GM18861 (cell line): ENCODE data around the gene COMTD1.

Source experiments
- ATAC-seq: cut with Tn5 transposase; IDR thresholded peaks from one replicate; pipeline ENCODE4 v1.9.1; 2021; ENCODE audit not compliant: unreplicated experiment

Gene COMTD1

GRCh38 chr10:75245354-75246250 is 9.8 kb upstream of the COMTD1 start:
- ATAC-seq, result no peak

- ATAC-seq, result no peak
Measured at GRCh38 chr10:75244487-75245353, 9.0 kb upstream of the COMTD1 start.

GRCh38 chr10:75243426-75243825 is 7.7 kb upstream of the COMTD1 start:
- no peak for ATAC-seq

GRCh38 chr10:75240329-75241076 is 4.7 kb upstream of the COMTD1 start:
- ATAC-seq, result no peak

- ATAC-seq, result no peak
Measured at GRCh38 chr10:75239096-75239790, 3.5 kb upstream of the COMTD1 start.

- no peak for ATAC-seq
Measured at GRCh38 chr10:75238182-75239095, 2.7 kb upstream of the COMTD1 start.

GRCh38 chr10:75236178-75236825 is 545 bp upstream of the COMTD1 start:
- no peak for ATAC-seq

GRCh38 chr10:75234683-75235374 is 928 bp downstream of the COMTD1 start:
- ATAC-seq, result no peak

GRCh38 chr10:75234017-75234682 is 1.6 kb downstream of the COMTD1 start:
- peak; percentile 32 for ATAC-seq

- no peak for ATAC-seq
Measured at GRCh38 chr10:75233444-75234016, 2.2 kb downstream of the COMTD1 start.

- ATAC-seq, result no peak
Measured at GRCh38 chr10:75231672-75232581, 3.8 kb downstream of the COMTD1 start.

- ATAC-seq, result peak; percentile 45
Measured at GRCh38 chr10:75230600-75231038, 5.1 kb downstream of the COMTD1 start.

- ATAC-seq, result no peak
Measured at GRCh38 chr10:75229971-75230370, 5.8 kb downstream of the COMTD1 start.

- ATAC-seq, result no peak
Measured at GRCh38 chr10:75228834-75229233, 6.9 kb downstream of the COMTD1 start.

- ATAC-seq, result no peak
Measured at GRCh38 chr10:75228278-75228677, 7.5 kb downstream of the COMTD1 start.

GRCh38 chr10:75226656-75227055 is 9.1 kb downstream of the COMTD1 start:
- no peak for ATAC-seq
